22Rv1 (cell line): ENCODE data around the gene ARHGEF19.
A peak's percentile ranks its signal among the peaks of the same experiment; 100 is the strongest.

ENCODE experiments used
- H3K27ac ChIP-seq: fragments of 450-650 bp; 2 replicates; pipeline ENCODE4 v1.5.1; 2017
- CTCF ChIP-seq: fragments of 450-650 bp; IDR thresholded peaks from 2 replicates; pipeline ENCODE4 v1.5.1; 2017; ENCODE audit warnings: mild to moderate bottlenecking
- ZFX ChIP-seq: fragments of 450-650 bp; IDR thresholded peaks from 2 replicates; pipeline ENCODE4 v1.6.1; 2017; ENCODE audit warnings: antibody characterized with exemption, borderline replicate concordance

ARHGEF19 gene

GRCh38 chr1:16175610-16176553, 36.6 kb downstream of the ARHGEF19 start:
- H3K27ac ChIP-seq, result peak overlapping the region; percentile 67
- TF ChIP-seq ZFX (no peak), CTCF (no peak)

GRCh38 chr1:16174886-16175598, 37.4 kb downstream of the ARHGEF19 start:
- TF ChIP-seq ZFX, result no peak
- TF ChIP-seq CTCF, result no peak
- H3K27ac ChIP-seq, result peak overlapping the region; percentile 67

GRCh38 chr1:16174261-16174868, 38.1 kb downstream of the ARHGEF19 start:
- H3K27ac ChIP-seq, result no peak overlapping the region
- no peak for TF ChIP-seq CTCF
- TF ChIP-seq ZFX, result no peak

- no peak for TF ChIP-seq CTCF
- no peak for TF ChIP-seq ZFX
- no peak overlapping the region for H3K27ac ChIP-seq
These were observed 38.8 kb downstream of the ARHGEF19 start for GRCh38 chr1:16173447-16174260.

- H3K27ac ChIP-seq, result no peak overlapping the region
- no peak for TF ChIP-seq ZFX
- no peak for TF ChIP-seq CTCF
These were observed 39.4 kb downstream of the ARHGEF19 start for GRCh38 chr1:16172964-16173446.

GRCh38 chr1:16172218-16172830, 40.1 kb downstream of the ARHGEF19 start:
- no peak for TF ChIP-seq ZFX
- TF ChIP-seq CTCF, result no peak
- H3K27ac ChIP-seq, result no peak overlapping the region
